NCI-H1048 (cell line): ENCODE results near the gene LY86.
"Not testable (repeated sequence)": the region's sequence is repeated elsewhere in the genome, so short reads cannot be mapped to it uniquely, and the experiment has no call there.

Source experiments
- DNase-seq: peaks from one replicate; lab custom pipeline; 2025; lab: John Stamatoyannopoulos, UW

LY86 gene

GRCh38 chr6:6596529-6597328 lies 8.2 kb downstream of the LY86 start:
- no peak for DNase-seq

- no peak for DNase-seq
Observed at GRCh38 chr6:6597682-6598081, 9.2 kb downstream of the LY86 start.

GRCh38 chr6:6599468-6599873 lies 11.0 kb downstream of the LY86 start:
- DNase-seq, result no peak

GRCh38 chr6:6600875-6601274 lies 12.4 kb downstream of the LY86 start:
- no peak for DNase-seq

- DNase-seq, result no peak
Observed at GRCh38 chr6:6602262-6602661, 13.7 kb downstream of the LY86 start.

- DNase-seq, result no peak
Observed at GRCh38 chr6:6603317-6603716, 14.8 kb downstream of the LY86 start.

DNA sequence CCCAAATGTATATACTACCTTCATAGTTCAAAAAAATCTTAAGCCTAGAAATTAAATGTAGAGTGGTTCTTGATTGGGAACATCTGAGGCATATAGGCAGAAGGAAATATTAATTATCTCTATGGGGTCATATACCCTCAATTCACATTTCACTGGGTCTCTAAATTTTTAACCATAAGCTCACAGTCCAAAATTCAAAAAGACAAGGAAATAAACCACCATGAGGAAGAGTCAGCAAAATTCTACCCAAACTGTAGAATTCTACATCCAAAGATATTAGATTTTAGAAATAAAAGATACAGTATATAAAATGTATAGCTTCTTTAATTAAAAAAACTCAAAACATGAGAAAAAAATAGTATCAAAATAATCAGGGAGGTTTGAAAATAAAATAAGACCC lies 15.5 kb downstream of the LY86 start:
- no peak for DNase-seq

GRCh38 chr6:6604566-6604965 lies 16.0 kb downstream of the LY86 start:
- DNase-seq, result no peak

- DNase-seq, result no peak
Observed at GRCh38 chr6:6605873-6606272, 17.4 kb downstream of the LY86 start.

DNA sequence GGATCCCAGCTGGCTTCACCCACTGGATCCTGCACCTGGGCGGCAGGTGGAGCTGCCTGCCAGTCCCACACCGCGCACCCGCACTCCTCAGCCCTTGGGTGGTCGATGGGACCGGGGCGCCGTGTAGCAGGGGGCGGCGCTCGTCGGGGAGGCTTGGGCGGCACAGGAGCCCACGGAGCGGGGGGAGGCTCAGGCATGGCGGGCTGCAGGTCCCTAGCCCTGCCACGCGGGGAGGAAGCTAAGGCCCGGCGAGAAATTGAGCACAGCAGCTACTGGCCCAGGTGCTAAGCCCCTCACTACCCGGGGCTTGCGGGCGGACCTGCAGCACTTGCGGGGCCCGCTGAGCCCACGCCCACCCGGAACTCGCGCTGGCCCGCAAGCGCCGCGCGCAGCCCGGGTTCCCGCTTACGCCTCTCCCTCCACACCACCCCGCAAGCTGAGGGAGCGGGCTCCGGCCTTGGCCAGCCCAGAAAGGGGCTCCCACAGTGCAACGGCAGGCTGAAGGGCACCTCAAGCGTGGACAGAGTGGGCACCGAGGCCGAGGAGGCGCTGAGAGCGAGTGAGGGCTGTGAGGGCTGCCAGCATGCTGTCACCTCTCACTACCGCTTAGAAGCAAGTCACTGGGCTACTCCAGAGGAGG lies 18.0 kb downstream of the LY86 start:
- not testable (repeated sequence) for DNase-seq

DNA sequence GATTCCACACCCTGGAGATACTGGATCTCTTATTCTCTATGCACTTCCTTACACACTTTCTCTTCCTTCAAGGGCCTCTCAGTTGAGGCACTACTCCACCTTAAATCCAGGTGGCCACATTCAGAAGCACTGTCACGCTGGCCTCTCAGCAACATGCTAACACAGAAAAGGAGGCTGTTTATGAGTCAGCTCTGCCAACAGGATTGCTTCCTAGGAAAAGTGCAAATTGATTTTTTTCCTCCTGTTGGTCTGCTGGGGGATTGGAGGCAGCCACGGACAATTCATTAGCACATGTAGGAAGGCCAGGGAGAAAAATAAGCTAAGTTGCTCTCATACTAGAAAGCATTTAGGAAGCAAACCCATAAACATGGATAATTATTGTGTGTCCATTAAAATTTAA lies 20.9 kb downstream of the LY86 start:
- DNase-seq, result no peak

DNA sequence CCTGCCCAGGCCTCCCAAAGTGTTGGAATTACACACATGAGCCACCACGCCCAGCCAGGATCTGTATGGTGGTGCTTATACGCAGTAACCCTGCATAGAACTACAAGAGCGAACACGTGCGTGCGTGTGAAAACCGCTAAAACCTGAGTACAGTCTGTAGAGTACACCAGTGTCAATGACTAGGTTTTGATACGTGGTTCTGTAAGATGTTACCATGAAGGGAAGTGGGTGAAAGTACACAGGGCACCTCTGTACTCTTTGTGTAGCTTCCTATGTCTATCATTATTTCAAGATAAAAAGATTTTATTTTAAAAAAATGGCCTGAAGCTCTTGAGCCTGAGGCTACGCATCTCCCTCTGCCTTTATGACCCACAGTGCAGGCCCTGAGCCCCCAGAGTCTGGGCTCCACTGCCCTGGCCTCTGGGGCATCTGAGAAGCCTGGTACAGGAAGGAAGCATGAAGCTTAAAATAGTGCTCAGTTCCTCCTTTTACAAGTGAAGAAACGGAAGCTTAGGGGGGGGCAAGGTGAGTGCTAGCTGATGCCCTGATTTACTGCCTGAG lies 21.6 kb downstream of the LY86 start:
- no peak for DNase-seq

DNA sequence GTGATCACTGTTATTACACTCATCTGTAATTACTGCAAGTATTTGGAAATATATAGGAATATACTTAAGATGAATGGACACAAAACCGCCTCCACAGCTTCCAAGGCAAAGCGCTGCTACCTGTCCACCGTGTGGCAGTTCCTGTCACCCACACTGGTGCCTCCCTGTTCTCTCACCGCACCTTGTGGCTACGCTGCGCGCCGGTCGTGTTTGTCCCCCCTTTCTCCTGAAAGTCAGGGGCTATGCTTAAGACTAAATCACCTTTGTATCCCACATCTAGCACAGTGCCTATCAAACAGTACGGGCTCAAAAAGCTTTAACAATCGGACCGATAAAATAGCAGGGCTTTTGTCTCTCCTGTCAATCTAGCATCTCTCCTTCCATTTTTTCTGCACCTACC lies 23.0 kb downstream of the LY86 start:
- no peak for DNase-seq

DNA sequence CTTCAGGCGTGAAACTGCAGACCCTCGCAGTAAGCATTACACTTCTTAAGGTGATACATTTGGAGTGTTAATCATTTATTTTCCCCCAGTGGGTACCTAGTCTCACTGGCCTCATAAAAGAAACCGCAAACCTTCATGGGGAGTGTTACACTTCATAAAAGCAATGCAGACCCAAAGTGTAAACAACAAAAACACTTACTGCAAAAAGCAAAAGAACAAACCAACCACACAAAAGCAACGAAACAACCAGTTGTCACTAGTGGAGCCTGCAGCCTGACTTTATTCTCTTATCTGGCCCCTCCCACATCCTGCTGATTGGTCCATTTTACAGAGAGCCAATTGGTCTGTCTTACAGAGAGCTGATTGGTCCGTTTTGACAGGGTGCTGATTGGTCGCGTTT lies 23.8 kb downstream of the LY86 start:
- no peak for DNase-seq

DNA sequence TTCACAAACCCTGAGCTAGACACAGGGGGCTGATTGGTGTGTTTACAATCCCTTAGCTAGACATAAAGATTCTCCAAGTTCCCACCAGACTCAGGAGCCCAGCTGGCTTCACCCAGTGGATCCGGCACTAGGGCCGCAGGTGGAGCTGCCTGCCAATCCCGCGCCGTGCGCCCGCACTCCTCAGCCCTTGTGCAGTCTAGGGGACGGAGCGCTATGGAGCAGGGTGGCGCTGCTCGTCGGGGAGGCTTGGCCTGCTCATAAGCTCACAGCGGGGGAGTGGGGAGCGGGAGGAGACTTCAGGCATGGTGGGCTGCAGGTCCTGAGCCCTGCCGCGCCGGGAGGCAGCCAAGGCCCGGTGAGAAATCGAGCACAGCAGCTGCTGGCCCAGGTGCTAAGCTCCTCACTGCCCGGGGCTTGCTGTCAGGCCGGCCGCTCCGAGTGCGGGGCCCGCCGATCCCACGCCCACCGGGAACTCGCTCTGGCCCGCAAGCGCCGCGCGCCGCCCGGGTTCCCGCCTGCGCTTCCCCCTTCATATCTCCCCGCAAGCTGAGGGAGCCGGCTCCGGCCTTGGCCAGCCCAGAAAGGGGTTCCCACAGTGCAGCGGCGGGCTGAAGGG lies 24.7 kb downstream of the LY86 start:
- not testable (repeated sequence) for DNase-seq

GRCh38 chr6:6614096-6614982 lies 25.8 kb downstream of the LY86 start:
- DNase-seq, result no peak

GRCh38 chr6:6614983-6615349 lies 26.4 kb downstream of the LY86 start:
- no peak for DNase-seq

GRCh38 chr6:6616656-6617055 lies 28.1 kb downstream of the LY86 start:
- no peak for DNase-seq

DNA sequence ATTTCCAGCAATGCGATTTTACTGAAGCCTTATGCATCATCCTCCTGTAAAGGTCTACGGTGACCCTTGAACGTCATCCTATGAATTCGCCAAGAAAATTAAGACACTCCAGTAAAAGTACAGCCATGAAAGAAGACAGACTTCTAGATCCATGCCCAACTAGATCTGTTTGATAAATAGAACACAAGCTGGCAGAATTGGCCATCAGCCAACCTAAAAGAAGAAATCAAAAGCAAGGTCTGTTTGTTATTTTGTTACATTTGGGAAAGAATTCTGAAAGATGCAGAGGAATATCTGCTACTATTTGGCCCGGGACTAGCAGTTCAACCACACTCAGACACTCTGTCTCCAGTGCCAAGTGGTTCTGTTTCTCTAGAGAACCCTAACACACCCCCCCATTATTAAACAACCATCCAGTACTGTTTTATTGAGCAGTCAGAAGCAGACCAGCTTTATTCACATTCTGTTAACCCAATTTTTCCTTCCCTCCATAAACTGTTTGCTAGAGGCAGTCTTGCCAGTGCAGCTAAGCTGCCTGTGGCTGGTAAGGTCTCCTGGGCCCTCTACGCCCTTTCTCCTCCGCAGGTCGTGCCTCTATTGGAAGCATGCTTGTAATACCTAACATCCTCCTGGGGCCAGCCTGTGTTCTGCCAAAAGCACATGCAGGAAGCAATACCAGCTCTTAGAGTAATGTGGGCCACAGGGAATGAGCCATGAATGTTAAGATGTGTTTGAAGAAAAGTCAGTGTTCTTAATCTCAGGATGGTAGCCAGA lies 30.7 kb downstream of the LY86 start:
- no peak for DNase-seq

DNA sequence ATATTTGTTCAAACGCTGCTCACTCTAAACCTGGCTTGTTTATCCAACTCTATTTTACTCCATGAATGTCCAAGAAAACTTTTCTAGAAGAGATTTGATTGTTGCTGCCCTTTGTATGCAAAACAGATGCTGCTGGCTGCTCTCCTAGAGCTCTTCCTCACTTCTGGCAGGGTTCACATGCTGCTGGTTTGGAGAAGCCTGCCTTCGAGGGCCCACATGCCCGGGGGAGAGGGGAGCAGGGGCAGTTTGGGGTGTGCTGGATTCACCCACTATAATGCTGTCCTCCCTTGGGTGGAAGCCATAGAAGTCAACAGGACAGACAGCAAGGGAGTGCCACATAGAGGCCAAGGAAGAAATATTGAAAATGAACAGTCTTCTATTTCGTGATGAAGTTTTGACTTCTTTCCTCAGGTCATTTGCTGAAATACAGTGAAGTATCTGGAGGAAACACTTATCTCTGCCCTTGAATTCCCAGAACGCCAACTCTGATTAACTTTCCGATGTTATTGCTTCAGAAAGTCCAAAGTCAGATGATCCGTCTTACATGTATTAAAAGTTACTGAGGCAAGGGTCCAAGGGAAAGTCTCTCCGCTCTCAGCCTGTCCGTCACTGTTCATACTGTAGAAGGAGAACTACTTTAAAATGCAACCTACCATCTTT lies 32.4 kb downstream of the LY86 start:
- DNase-seq, result no peak

DNA sequence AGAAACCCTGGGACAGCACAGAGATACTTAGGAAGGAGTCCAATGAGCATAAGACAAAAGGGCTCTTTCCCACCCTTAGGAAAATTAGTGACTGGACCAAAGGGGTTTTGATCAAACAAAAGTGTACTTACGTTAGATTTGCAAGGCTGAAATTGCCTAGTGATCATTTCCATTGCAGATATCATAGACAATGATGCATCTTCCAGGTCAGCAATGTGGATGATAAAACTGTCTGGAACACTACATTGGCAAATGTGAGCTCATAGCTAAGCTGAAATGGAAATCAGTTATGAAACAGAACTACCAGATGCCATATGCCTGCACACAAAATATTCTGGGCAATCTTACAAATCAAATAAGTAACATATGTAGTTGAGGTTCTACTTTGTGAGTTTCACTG lies 34.0 kb downstream of the LY86 start:
- no peak for DNase-seq
